Memory B cell (primary cell): ENCODE results near the gene PABPN1.
"Not testable (repeated sequence)": the region's sequence is repeated elsewhere in the genome, so short reads cannot be mapped to it uniquely, and the experiment has no call there.

Experiments used
- ATAC-seq: fragments of 150-1000 bp; cut with Tn5 transposase; 2 replicates; pipeline ENCODE4 v1.10.0; 2021; ENCODE audit warnings: low read depth, mild to moderate bottlenecking, moderate library complexity
- DNase-seq, 2 donors: peaks; one replicate each; pipeline ENCODE4 v3.0.0; 2022; ENCODE audit warnings: low spot score in 2 of 2
- H3K27ac Mint-ChIP-seq: one replicate; pipeline ENCODE4 v1.8.0; 2022; ENCODE audit warnings: mild to moderate bottlenecking, moderate library complexity, mixed read lengths
- H3K27me3 Mint-ChIP-seq: one replicate; pipeline ENCODE4 v1.8.0; 2022; ENCODE audit warnings: mixed read lengths
- H3K36me3 Mint-ChIP-seq: one replicate; pipeline ENCODE4 v1.8.0; 2022; ENCODE audit warnings: mild to moderate bottlenecking, mixed read lengths
- H3K4me1 Mint-ChIP-seq: one replicate; pipeline ENCODE4 v1.8.0; 2022; ENCODE audit warnings: mixed read lengths
- H3K4me3 Mint-ChIP-seq: one replicate; pipeline ENCODE4 v1.8.0; 2022; ENCODE audit warnings: mild to moderate bottlenecking, moderate library complexity, mixed read lengths
- H3K9me3 Mint-ChIP-seq: one replicate; pipeline ENCODE4 v1.8.0; 2022; ENCODE audit warnings: mixed read lengths

PABPN1 gene

GRCh38 chr14:23310546-23310945 lies 10.7 kb upstream of the PABPN1 start:
- H3K27me3 Mint-ChIP-seq: no peaks in the 10 kb centered on the region
- peaks cover 22% of the 10 kb centered on the region for H3K4me1 Mint-ChIP-seq
- ATAC-seq (no peak), DNase-seq (no peak)
- H3K4me3 Mint-ChIP-seq: no peak overlapping the region
- H3K36me3 Mint-ChIP-seq: peaks cover 1% of the 10 kb centered on the region
- no peaks in the 10 kb centered on the region for H3K9me3 Mint-ChIP-seq
- H3K27ac Mint-ChIP-seq: no peak overlapping the region

- DNase-seq (no peak), ATAC-seq (no peak)
- Mint-ChIP-seq H3K27ac (no peak overlapping the region), H3K36me3 (peaks cover 3% of the 10 kb centered on the region), H3K4me1 (peaks cover 12% of the 10 kb centered on the region), H3K4me3 (no peak overlapping the region), H3K9me3 (no peaks in the 10 kb centered on the region), H3K27me3 (no peaks in the 10 kb centered on the region)
These were observed 5.0 kb upstream of the PABPN1 start for GRCh38 chr14:23316300-23316699.

- Mint-ChIP-seq H3K27me3 (no peaks in the 10 kb centered on the region), H3K9me3 (no peaks in the 10 kb centered on the region), H3K4me3 (peak overlapping the region; percentile 90), H3K36me3 (peaks cover 12% of the 10 kb centered on the region), H3K27ac (peak overlapping the region; percentile 98), H3K4me1 (peaks cover 26% of the 10 kb centered on the region)
- DNase-seq (peak in 1 of 2 donors; percentile 22), ATAC-seq (no peak)
These were observed 1.3 kb upstream of the PABPN1 start for GRCh38 chr14:23319746-23320583.

- peaks cover 26% of the 10 kb centered on the region for H3K4me1 Mint-ChIP-seq
- H3K9me3 Mint-ChIP-seq: no peaks in the 10 kb centered on the region
- DNase-seq (no peak), ATAC-seq (peak; percentile 0)
- H3K27ac Mint-ChIP-seq: peak overlapping the region; percentile 98
- H3K4me3 Mint-ChIP-seq: peak overlapping the region; percentile 87
- no peaks in the 10 kb centered on the region for H3K27me3 Mint-ChIP-seq
- peaks cover 22% of the 10 kb centered on the region for H3K36me3 Mint-ChIP-seq
These were observed 603 bp downstream of the PABPN1 start for GRCh38 chr14:23321572-23322547.

- Mint-ChIP-seq H3K36me3 (peaks cover 22% of the 10 kb centered on the region), H3K27ac (peak overlapping the region; percentile 98), H3K27me3 (no peaks in the 10 kb centered on the region), H3K4me1 (peaks cover 27% of the 10 kb centered on the region), H3K9me3 (no peaks in the 10 kb centered on the region), H3K4me3 (peak overlapping the region; percentile 87)
- DNase-seq (no peak), ATAC-seq (no peak)
These were observed 1.6 kb downstream of the PABPN1 start for GRCh38 chr14:23322568-23323517.

- Mint-ChIP-seq H3K4me3 (no peak overlapping the region), H3K27me3 (no peaks in the 10 kb centered on the region), H3K9me3 (no peaks in the 10 kb centered on the region), H3K27ac (no peak overlapping the region), H3K4me1 (peaks cover 30% of the 10 kb centered on the region), H3K36me3 (peaks cover 22% of the 10 kb centered on the region)
- no peak for ATAC-seq
- no peak for DNase-seq
These were observed 2.7 kb downstream of the PABPN1 start for GRCh38 chr14:23323838-23324454.

- peaks cover 30% of the 10 kb centered on the region for H3K4me1 Mint-ChIP-seq
- H3K9me3 Mint-ChIP-seq: no peaks in the 10 kb centered on the region
- DNase-seq: no peak
- peaks cover 22% of the 10 kb centered on the region for H3K36me3 Mint-ChIP-seq
- no peak for ATAC-seq
- no peak overlapping the region for H3K27ac Mint-ChIP-seq
- H3K4me3 Mint-ChIP-seq: no peak overlapping the region
- H3K27me3 Mint-ChIP-seq: no peaks in the 10 kb centered on the region
These were observed 3.2 kb downstream of the PABPN1 start for GRCh38 chr14:23324455-23324846.

GRCh38 chr14:23324993-23325392 lies 3.7 kb downstream of the PABPN1 start:
- H3K27ac Mint-ChIP-seq: no peak overlapping the region
- no peak for DNase-seq
- H3K27me3 Mint-ChIP-seq: no peaks in the 10 kb centered on the region
- H3K4me1 Mint-ChIP-seq: peaks cover 26% of the 10 kb centered on the region
- ATAC-seq: no peak
- H3K4me3 Mint-ChIP-seq: no peak overlapping the region
- H3K36me3 Mint-ChIP-seq: peaks cover 21% of the 10 kb centered on the region
- H3K9me3 Mint-ChIP-seq: no peaks in the 10 kb centered on the region

- DNase-seq, H3K9me3 Mint-ChIP-seq, H3K27ac Mint-ChIP-seq, H3K4me3 Mint-ChIP-seq, H3K27me3 Mint-ChIP-seq, ATAC-seq: not testable (repeated sequence)
- Mint-ChIP-seq H3K4me1 (peaks cover 18% of the 10 kb centered on the region), H3K36me3 (peaks cover 21% of the 10 kb centered on the region)
These were observed 4.5 kb downstream of the PABPN1 start for GRCh38 chr14:23325746-23326145.

GRCh38 chr14:23326491-23327332 lies 5.5 kb downstream of the PABPN1 start:
- ATAC-seq (no peak), DNase-seq (no peak)
- Mint-ChIP-seq H3K9me3 (no peaks in the 10 kb centered on the region), H3K4me3 (no peak overlapping the region), H3K27ac (no peak overlapping the region), H3K4me1 (peaks cover 18% of the 10 kb centered on the region), H3K27me3 (no peaks in the 10 kb centered on the region), H3K36me3 (peaks cover 21% of the 10 kb centered on the region)

- Mint-ChIP-seq H3K4me1 (peaks cover 7% of the 10 kb centered on the region), H3K36me3 (peaks cover 18% of the 10 kb centered on the region), H3K9me3 (no peaks in the 10 kb centered on the region), H3K27me3 (no peaks in the 10 kb centered on the region), H3K27ac (no peak overlapping the region), H3K4me3 (no peak overlapping the region)
- peak; percentile 69 for ATAC-seq
- DNase-seq: peak; percentile 47 to 50
These were observed 6.9 kb downstream of the PABPN1 start for GRCh38 chr14:23327947-23328744.

- Mint-ChIP-seq H3K4me3 (no peak overlapping the region), H3K4me1 (no peaks in the 10 kb centered on the region), H3K36me3 (peaks cover 3% of the 10 kb centered on the region), H3K9me3 (peaks cover 5% of the 10 kb centered on the region), H3K27ac (no peak overlapping the region), H3K27me3 (peaks cover 14% of the 10 kb centered on the region)
- no peak for ATAC-seq
- no peak for DNase-seq
These were observed 14.4 kb downstream of the PABPN1 start for GRCh38 chr14:23335623-23336022.
